Measurements from ENCODE around the gene CCSER2.
"Not testable (repeated sequence)": the region's sequence is repeated elsewhere in the genome, so short reads cannot be mapped to it uniquely, and the experiment has no call there.

The CCSER2 gene

DNA sequence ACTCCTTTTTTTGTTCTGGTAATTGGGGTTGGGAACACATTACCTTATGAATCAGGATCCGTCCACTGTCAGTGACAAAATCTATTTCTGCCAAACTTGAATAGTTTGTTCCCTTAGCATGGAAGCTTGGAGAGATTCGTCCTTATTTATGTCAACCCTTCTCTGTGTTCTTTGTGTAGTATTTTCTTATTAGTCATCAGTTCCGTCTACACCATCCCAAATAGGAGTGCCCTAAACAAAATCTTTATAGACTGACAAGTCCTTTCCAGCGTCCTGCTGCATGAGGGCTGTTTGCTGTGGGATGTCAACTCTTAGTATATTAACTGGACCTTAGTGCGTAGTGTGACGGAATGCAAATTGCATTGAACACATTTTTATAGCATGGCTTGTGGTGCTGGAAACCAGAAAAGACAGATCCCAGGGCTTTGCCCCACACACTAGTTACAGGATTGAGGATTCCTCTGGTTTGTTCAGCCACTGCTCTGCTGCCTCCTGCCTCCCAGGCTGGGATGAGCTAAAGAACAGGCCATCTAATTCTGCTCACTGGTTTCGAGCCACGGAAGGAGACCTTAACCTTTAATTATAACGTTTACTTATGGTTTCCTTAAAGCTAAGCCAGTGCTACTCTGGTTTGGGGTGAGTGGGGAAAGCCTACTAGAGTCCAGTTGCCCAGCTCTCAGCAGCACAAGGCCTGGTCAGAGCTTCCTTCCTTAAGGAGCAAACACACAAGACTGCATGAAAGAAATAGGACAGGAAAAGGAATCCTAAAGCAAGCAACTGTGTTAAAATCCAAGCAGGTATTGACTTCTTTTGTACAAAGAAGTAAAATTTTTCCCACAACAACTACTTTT, 194.4 kb downstream of the CCSER2 start:
- Histone ChIP-seq H3K9ac (ENCODE audit: low read length in 5 of 5) (no peak overlapping the region), H3K4me3 (ENCODE audit: low read depth in 1 of 5, low read length in 5 of 5) (no peak overlapping the region), H3K27me3 (ENCODE audit: control insufficient read depth in 5 of 5, insufficient read depth in 4 of 5, low read length in 5 of 5) (no peaks in the 10 kb centered on the region), H3K4me1 (ENCODE audit: control insufficient read depth in 5 of 5, insufficient read depth in 5 of 5, low read length in 5 of 5) (no peaks in the 10 kb centered on the region), H3K9me3 (ENCODE audit: control insufficient read depth in 5 of 5, low read length in 5 of 5) (no peaks in the 10 kb centered on the region), H3K36me3 (ENCODE audit: control insufficient read depth in 5 of 5, insufficient read depth in 5 of 5, low read length in 5 of 5) (no peaks in the 10 kb centered on the region), H3K27ac (ENCODE audit: low read depth, low read length) (no peak overlapping the region)

DNA sequence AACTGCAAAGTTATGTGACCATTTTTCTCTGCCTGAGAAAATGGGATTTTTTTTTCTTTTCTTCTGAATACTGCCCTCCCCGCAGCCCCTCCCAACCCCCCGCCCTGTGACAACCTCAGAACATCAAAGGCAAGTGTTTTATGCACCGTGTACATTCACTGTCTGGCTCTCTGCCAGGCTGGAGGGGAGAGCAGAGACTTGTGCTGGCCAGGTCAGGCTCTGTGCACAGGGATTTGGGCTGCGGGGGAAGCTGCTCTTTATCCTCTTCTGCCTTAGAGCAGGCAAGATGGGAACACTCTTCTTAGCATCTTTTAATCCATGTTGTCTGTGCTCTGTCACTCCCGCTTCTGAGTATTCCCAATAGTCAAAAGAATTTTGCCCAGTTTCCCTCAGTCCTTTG, 195.1 kb downstream of the CCSER2 start:
- Histone ChIP-seq H3K9ac (ENCODE audit: low read length in 5 of 5) (no peak overlapping the region), H3K27ac (ENCODE audit: low read depth, low read length) (no peak overlapping the region), H3K4me1 (ENCODE audit: control insufficient read depth in 5 of 5, insufficient read depth in 5 of 5, low read length in 5 of 5) (no peaks in the 10 kb centered on the region), H3K27me3 (ENCODE audit: control insufficient read depth in 5 of 5, insufficient read depth in 4 of 5, low read length in 5 of 5) (no peaks in the 10 kb centered on the region), H3K36me3 (ENCODE audit: control insufficient read depth in 5 of 5, insufficient read depth in 5 of 5, low read length in 5 of 5) (no peaks in the 10 kb centered on the region), H3K9me3 (ENCODE audit: control insufficient read depth in 5 of 5, low read length in 5 of 5) (no peaks in the 10 kb centered on the region), H3K4me3 (ENCODE audit: low read depth in 1 of 5, low read length in 5 of 5) (no peak overlapping the region)

DNA sequence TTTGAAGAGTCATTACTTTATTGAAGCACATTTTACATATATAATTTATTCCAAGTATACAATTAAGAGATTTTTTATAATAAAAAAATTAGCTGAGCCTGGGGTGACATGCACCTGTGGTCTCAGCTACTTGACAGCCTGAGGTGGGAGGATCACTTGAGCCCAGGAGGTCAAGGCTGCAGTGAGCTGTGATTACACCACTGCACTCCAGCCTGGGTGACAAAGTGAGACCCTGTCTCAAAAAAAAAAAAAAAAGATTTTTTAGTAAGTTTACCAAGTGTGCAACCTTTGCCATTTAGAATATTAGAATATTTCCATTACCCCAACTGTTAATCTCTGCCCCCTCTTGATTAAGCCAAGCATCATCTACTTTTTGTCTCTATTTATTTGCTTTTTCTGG, 196.0 kb downstream of the CCSER2 start:
- no peak overlapping the region for H3K4me3 ChIP-seq (ENCODE audit: low read depth in 1 of 5, low read length in 5 of 5)
- no peaks in the 10 kb centered on the region for H3K36me3 ChIP-seq (ENCODE audit: control insufficient read depth in 5 of 5, insufficient read depth in 5 of 5, low read length in 5 of 5)
- no peaks in the 10 kb centered on the region for H3K4me1 ChIP-seq (ENCODE audit: control insufficient read depth in 5 of 5, insufficient read depth in 5 of 5, low read length in 5 of 5)
- no peak overlapping the region for H3K9ac ChIP-seq (ENCODE audit: low read length in 5 of 5)
- no peaks in the 10 kb centered on the region for H3K27me3 ChIP-seq (ENCODE audit: control insufficient read depth in 5 of 5, insufficient read depth in 4 of 5, low read length in 5 of 5)
- no peaks in the 10 kb centered on the region for H3K9me3 ChIP-seq (ENCODE audit: control insufficient read depth in 5 of 5, low read length in 5 of 5)
- H3K27ac ChIP-seq (ENCODE audit: low read depth, low read length) = no peak overlapping the region

DNA sequence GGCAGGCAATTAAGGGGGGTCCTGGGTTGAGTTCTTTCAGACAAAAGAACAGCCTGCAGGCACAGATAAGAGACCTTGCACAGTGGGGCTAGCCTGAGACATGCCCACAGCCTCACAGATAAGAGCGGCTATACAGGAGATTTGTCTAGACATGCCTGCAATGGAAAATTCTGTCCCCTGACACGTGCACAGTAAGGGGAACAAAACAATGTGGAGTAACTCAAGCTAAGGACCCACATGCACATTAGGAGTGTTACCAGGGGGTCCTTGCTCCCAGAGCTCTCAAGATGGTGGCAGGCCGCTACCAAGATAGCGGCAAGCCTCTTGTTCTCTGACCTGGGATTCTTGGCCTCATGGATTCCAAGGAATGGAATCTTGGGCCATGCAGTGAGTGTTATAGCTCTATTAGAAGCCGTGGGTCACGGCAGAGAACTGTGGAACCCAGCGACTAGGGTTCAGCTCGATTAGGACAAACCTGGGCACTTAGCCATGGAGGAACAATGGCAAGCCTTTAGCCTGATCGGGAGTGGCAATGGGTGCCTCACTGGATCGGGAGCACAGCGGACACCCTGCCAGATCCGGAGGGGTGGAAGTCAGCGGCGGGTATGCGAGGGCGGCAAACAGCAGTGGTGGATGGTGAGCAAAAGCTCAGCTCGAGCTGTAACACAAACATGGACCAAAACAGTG, 196.9 kb downstream of the CCSER2 start:
- H3K4me1 ChIP-seq (ENCODE audit: control insufficient read depth in 5 of 5, insufficient read depth in 5 of 5, low read length in 5 of 5) = no peaks in the 10 kb centered on the region
- no peak overlapping the region for H3K27ac ChIP-seq (ENCODE audit: low read depth, low read length)
- H3K27me3 ChIP-seq (ENCODE audit: control insufficient read depth in 5 of 5, insufficient read depth in 4 of 5, low read length in 5 of 5) = no peaks in the 10 kb centered on the region
- no peaks in the 10 kb centered on the region for H3K36me3 ChIP-seq (ENCODE audit: control insufficient read depth in 5 of 5, insufficient read depth in 5 of 5, low read length in 5 of 5)
- no peaks in the 10 kb centered on the region for H3K9me3 ChIP-seq (ENCODE audit: control insufficient read depth in 5 of 5, low read length in 5 of 5)
- no peak overlapping the region for H3K9ac ChIP-seq (ENCODE audit: low read length in 5 of 5)
- no peak overlapping the region for H3K4me3 ChIP-seq (ENCODE audit: low read depth in 1 of 5, low read length in 5 of 5)

DNA sequence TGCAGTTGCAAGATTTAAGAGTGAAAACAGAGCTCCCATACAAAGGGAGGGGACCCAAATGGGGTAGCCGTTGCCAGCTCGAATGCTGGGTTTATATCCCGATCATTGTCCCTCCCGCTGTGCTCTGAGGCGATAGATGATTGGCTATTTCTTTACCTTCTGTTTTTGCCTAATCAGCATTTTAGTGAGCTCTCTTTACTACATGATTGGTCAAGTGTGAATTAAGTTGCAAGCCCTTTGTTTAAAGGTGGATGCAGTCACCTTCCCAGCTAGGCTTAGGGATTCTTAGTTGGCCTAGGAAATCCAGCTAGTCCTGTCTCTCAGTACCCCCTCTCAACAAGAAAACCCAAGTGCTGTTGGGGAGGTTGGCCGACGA, 197.4 kb downstream of the CCSER2 start:
- not testable (repeated sequence) for H3K9me3 ChIP-seq (ENCODE audit: control insufficient read depth in 5 of 5, low read length in 5 of 5); H3K4me1 ChIP-seq (ENCODE audit: control insufficient read depth in 5 of 5, insufficient read depth in 5 of 5, low read length in 5 of 5); H3K27ac ChIP-seq (ENCODE audit: low read depth, low read length); H3K4me3 ChIP-seq (ENCODE audit: low read depth in 1 of 5, low read length in 5 of 5); H3K9ac ChIP-seq (ENCODE audit: low read length in 5 of 5); H3K36me3 ChIP-seq (ENCODE audit: control insufficient read depth in 5 of 5, insufficient read depth in 5 of 5, low read length in 5 of 5); H3K27me3 ChIP-seq (ENCODE audit: control insufficient read depth in 5 of 5, insufficient read depth in 4 of 5, low read length in 5 of 5)

DNA sequence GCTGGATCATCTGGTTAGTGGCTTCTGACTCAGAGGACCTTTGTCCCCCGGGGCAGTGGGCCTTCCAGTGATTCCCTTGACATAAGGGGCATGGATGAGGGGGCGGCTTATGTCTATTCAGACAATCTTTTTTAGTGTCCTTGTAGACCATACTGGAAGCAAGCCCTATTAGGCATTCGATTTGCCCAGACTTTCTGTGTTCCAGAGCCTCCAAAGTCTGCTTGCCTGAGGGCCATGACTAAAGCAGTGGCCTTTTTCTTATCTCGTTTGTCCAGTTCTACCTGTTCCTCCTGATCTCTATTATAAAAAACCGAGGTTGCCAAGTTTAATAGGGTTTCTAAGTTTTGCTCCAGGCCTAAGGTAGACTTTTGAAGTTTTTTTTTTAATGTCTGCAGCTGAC, 199.0 kb downstream of the CCSER2 start:
- H3K27me3 ChIP-seq (ENCODE audit: control insufficient read depth in 5 of 5, insufficient read depth in 4 of 5, low read length in 5 of 5); H3K27ac ChIP-seq (ENCODE audit: low read depth, low read length); H3K9me3 ChIP-seq (ENCODE audit: control insufficient read depth in 5 of 5, low read length in 5 of 5); H3K4me1 ChIP-seq (ENCODE audit: control insufficient read depth in 5 of 5, insufficient read depth in 5 of 5, low read length in 5 of 5); H3K9ac ChIP-seq (ENCODE audit: low read length in 5 of 5); H3K36me3 ChIP-seq (ENCODE audit: control insufficient read depth in 5 of 5, insufficient read depth in 5 of 5, low read length in 5 of 5); H3K4me3 ChIP-seq (ENCODE audit: low read depth in 1 of 5, low read length in 5 of 5): not testable (repeated sequence)

DNA sequence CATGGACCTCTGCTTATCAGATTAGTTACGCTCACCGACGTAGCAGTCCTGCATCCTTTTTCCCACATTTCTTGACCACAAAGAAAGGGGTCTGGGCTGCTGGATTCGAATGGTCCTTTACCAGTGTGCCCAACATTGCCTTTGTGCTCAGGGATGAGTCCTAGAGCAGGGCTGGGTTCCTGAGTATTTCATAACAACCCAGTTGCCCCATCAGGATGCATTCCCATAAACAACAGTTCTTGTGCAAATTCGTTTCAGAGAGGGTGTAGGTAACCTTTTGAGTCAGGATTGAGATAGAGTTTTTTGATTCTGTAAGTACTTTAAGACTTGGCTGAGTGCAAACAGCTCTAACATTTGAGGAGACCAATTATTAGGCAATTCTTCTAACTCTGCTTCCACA, 200.1 kb downstream of the CCSER2 start:
- not testable (repeated sequence) for H3K4me3 ChIP-seq (ENCODE audit: low read depth in 1 of 5, low read length in 5 of 5); H3K4me1 ChIP-seq (ENCODE audit: control insufficient read depth in 5 of 5, insufficient read depth in 5 of 5, low read length in 5 of 5); H3K9me3 ChIP-seq (ENCODE audit: control insufficient read depth in 5 of 5, low read length in 5 of 5); H3K9ac ChIP-seq (ENCODE audit: low read length in 5 of 5); H3K27ac ChIP-seq (ENCODE audit: low read depth, low read length); H3K27me3 ChIP-seq (ENCODE audit: control insufficient read depth in 5 of 5, insufficient read depth in 4 of 5, low read length in 5 of 5); H3K36me3 ChIP-seq (ENCODE audit: control insufficient read depth in 5 of 5, insufficient read depth in 5 of 5, low read length in 5 of 5)

DNA sequence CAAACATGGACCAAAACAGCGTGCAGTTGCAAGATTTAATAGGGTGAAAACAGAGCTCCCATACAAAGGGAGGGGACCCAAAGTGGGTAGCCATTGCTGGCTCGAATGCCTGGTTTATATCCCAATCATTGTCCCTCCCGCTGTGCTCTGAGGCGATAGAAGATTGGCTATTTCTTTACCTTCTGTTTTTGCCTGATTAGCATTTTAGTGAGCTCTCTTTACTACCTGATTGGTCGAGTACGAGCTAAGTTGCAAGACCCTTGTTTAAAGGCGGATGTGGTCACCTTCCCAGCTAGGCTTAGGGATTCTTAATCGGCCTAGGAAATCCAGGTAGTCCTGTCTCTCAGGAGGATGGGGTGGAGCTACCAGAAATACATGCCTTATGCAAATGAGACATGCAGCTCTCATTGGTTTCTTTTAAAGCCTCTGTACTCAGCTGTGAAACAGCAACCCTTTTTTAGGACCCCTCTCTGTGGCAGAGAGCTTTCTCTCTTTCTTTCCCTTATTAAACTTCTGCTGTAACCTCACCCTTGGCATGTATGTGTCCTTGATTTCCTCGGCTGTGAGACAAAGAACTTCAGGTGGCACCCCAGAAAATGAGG, 202.4 kb downstream of the CCSER2 start:
- H3K27me3 ChIP-seq (ENCODE audit: control insufficient read depth in 5 of 5, insufficient read depth in 4 of 5, low read length in 5 of 5) = no peaks in the 10 kb centered on the region
- no peaks in the 10 kb centered on the region for H3K9me3 ChIP-seq (ENCODE audit: control insufficient read depth in 5 of 5, low read length in 5 of 5)
- no peak overlapping the region for H3K4me3 ChIP-seq (ENCODE audit: low read depth in 1 of 5, low read length in 5 of 5)
- no peak overlapping the region for H3K9ac ChIP-seq (ENCODE audit: low read length in 5 of 5)
- no peak overlapping the region for H3K27ac ChIP-seq (ENCODE audit: low read depth, low read length)
- H3K4me1 ChIP-seq (ENCODE audit: control insufficient read depth in 5 of 5, insufficient read depth in 5 of 5, low read length in 5 of 5) = no peaks in the 10 kb centered on the region
- H3K36me3 ChIP-seq (ENCODE audit: control insufficient read depth in 5 of 5, insufficient read depth in 5 of 5, low read length in 5 of 5) = no peaks in the 10 kb centered on the region

DNA sequence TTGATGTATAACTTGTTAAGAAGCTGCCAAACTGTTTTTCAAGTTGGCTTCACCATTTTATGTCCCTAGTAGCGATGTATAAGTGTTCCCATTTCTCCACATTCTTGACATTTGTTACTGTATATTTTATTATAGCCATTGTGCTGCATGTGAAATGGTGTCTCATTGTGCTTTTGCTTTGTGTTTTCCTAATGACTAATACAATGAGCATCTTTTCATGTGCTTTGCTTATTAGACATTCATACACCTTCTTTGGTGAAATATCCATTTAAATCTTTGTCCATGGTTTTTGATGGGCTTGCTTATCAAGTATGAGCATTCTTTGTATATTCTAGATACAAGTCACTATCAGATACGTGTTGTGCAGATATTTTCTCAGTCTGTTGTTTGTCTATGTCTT, 203.0 kb downstream of the CCSER2 start:
- Histone ChIP-seq H3K36me3 (ENCODE audit: control insufficient read depth in 5 of 5, insufficient read depth in 5 of 5, low read length in 5 of 5) (no peaks in the 10 kb centered on the region), H3K4me3 (ENCODE audit: low read depth in 1 of 5, low read length in 5 of 5) (no peak overlapping the region), H3K9ac (ENCODE audit: low read length in 5 of 5) (no peak overlapping the region)

DNA sequence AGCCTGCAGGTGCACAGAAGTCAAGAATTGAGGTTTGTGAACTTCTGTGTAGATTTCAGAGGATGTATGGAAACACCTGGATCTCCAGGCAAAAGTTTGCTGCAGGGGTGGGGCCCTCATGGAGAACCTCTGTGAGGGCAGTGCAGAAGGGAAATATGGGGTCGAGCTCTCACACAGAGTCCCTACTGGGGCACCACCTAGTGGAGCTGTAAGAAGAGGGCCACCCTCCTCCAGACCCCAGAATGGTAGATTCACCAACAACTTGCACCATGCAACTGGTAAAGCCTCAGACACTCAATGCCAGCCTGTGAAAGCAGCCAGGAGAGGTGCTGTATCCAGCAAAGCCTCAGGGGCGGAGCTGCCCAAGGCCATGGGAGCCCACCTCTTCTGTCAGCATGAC, 205.8 kb downstream of the CCSER2 start:
- no peak overlapping the region for H3K27ac ChIP-seq (ENCODE audit: low read depth, low read length)
- H3K9ac ChIP-seq (ENCODE audit: low read length in 5 of 5) = no peak overlapping the region
- no peaks in the 10 kb centered on the region for H3K36me3 ChIP-seq (ENCODE audit: control insufficient read depth in 5 of 5, insufficient read depth in 5 of 5, low read length in 5 of 5)
- H3K4me3 ChIP-seq (ENCODE audit: low read depth in 1 of 5, low read length in 5 of 5) = no peak overlapping the region
- peaks cover 0 to 7% (median 0%) of the 10 kb centered on the region in 5 donors for H3K4me1 ChIP-seq (ENCODE audit: control insufficient read depth in 5 of 5, insufficient read depth in 5 of 5, low read length in 5 of 5)
- H3K9me3 ChIP-seq (ENCODE audit: control insufficient read depth in 5 of 5, low read length in 5 of 5) = no peaks in the 10 kb centered on the region
- H3K27me3 ChIP-seq (ENCODE audit: control insufficient read depth in 5 of 5, insufficient read depth in 4 of 5, low read length in 5 of 5) = no peaks in the 10 kb centered on the region

More for the DNA sequence above, 203.0 kb downstream of the CCSER2 start:
- Histone ChIP-seq H3K27ac (ENCODE audit: low read depth, low read length) (no peak overlapping the region), H3K9me3 (ENCODE audit: control insufficient read depth in 5 of 5, low read length in 5 of 5) (no peaks in the 10 kb centered on the region), H3K4me1 (ENCODE audit: control insufficient read depth in 5 of 5, insufficient read depth in 5 of 5, low read length in 5 of 5) (no peaks in the 10 kb centered on the region), H3K27me3 (ENCODE audit: control insufficient read depth in 5 of 5, insufficient read depth in 4 of 5, low read length in 5 of 5) (no peaks in the 10 kb centered on the region)

All from subcutaneous abdominal adipose tissue (tissue), 5 donors.